ENCODE measurements around the gene RIMS4. TPM values are rescaled to one million over a fixed set of nuclear protein-coding genes. Genes with fewer than 3 reads are reported as not detected.

Gene RIMS4
- total and polyA plus RNA-seq, 10 of the 15 experiments (the other 5 are each of a cell fraction or from before 2014, with no cell fraction given), result under 0.01 to 0.07 (median 0.05) TPM; not detected in 5

- TF ChIP-seq, protein P1, sequence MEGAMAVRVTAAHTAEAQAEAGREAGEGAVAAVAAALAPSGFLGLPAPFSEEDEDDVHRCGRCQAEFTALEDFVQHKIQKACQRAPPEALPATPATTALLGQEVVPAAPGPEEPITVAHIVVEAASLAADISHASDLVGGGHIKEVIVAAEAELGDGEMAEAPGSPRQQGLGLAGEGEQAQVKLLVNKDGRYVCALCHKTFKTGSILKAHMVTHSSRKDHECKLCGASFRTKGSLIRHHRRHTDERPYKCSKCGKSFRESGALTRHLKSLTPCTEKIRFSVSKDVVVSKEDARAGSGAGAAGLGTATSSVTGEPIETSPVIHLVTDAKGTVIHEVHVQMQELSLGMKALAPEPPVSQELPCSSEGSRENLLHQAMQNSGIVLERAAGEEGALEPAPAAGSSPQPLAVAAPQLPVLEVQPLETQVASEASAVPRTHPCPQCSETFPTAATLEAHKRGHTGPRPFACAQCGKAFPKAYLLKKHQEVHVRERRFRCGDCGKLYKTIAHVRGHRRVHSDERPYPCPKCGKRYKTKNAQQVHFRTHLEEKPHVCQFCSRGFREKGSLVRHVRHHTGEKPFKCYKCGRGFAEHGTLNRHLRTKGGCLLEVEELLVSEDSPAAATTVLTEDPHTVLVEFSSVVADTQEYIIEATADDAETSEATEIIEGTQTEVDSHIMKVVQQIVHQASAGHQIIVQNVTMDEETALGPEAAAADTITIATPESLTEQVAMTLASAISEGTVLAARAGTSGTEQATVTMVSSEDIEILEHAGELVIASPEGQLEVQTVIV (IDR thresholded peaks at IDR 0.05; ENCODE audit: borderline replicate concordance, partially characterized antibody), result no peak
- TF ChIP-seq ZSCAN29 (IDR thresholded peaks at IDR 0.05), result no peak
- TF ChIP-seq, protein P2, sequence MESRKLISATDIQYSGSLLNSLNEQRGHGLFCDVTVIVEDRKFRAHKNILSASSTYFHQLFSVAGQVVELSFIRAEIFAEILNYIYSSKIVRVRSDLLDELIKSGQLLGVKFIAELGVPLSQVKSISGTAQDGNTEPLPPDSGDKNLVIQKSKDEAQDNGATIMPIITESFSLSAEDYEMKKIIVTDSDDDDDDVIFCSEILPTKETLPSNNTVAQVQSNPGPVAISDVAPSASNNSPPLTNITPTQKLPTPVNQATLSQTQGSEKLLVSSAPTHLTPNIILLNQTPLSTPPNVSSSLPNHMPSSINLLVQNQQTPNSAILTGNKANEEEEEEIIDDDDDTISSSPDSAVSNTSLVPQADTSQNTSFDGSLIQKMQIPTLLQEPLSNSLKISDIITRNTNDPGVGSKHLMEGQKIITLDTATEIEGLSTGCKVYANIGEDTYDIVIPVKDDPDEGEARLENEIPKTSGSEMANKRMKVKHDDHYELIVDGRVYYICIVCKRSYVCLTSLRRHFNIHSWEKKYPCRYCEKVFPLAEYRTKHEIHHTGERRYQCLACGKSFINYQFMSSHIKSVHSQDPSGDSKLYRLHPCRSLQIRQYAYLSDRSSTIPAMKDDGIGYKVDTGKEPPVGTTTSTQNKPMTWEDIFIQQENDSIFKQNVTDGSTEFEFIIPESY (IDR thresholded peaks at IDR 0.05), result no peak
- no peak for TF ChIP-seq MEF2A (IDR thresholded peaks at IDR 0.05; ENCODE audit: insufficient read depth, low read depth, low read length)
These were observed 87.0 kb downstream of the RIMS4 start (continued) for GRCh38 chr20:44723391-44723790.

- BruUV-seq (replicated peaks), result no TSS peak
- ATAC-seq, result no peak
- Histone ChIP-seq H3K9me3 (replicated peaks; ENCODE audit: control insufficient read depth, insufficient read depth, low read length) (no peaks in the 10 kb centered on the region), H3K9ac (ENCODE audit: control insufficient read depth, insufficient read depth, low read length) (no peak overlapping the region), H4K20me1 (ENCODE audit: control insufficient read depth, insufficient read depth) (no peaks in the 10 kb centered on the region), H3K36me3 (ENCODE audit: control insufficient read depth in 2 of 2, insufficient read depth in 2 of 2, low read length in 1 of 2) (no peaks in the 10 kb centered on the region), H3K4me3 (no peak overlapping the region), H3K4me1 (ENCODE audit: control insufficient read depth, insufficient read depth, low read length) (no peaks in the 10 kb centered on the region), H2AFZ (ENCODE audit: control insufficient read depth, low read depth, low read length) (no peak overlapping the region), H3K27ac (ENCODE audit: control insufficient read depth, insufficient read depth) (no peak overlapping the region), H3K79me2 (ENCODE audit: control insufficient read depth, insufficient read depth, low read length) (no peaks in the 10 kb centered on the region), H3K4me2 (ENCODE audit: control insufficient read depth, insufficient read depth) (no peak overlapping the region), H3K27me3 (replicated peaks in 1 of 2; ENCODE audit: control insufficient read depth in 2 of 2, insufficient read depth in 2 of 2, low read length in 1 of 2) (peaks cover 0 to 1% of the 10 kb centered on the region in 2 experiments; a peak in 3 of 4 replicates)
- in situ Hi-C loops (cut with MboI), result no loop called here
- intact Hi-C loops (cut with micrococcal nuclease; ENCODE audit: unreplicated experiment), result no loop called here
- ChIA-PET RAD21 (ENCODE audit: unreplicated experiment) (no interaction called here), POLR2A (interaction anchor here (0.5 kb wide), 1 partner anchor 396 kb away, joined by 4 read pairs; no protein-coding TSS in a partner anchor), CTCF (interaction anchor here (0.9 to 1.7 kb wide), 2 partner anchors 40 to 144 kb away, joined by 3 to 4 read pairs; no protein-coding TSS in a partner anchor), SMC1A (ENCODE audit: uncharacterized antibody, unreplicated experiment) (interaction anchor here (1.3 kb wide), 1 partner anchor 10 kb away, joined by 3 read pairs; no protein-coding TSS in a partner anchor)
- WGBS (ENCODE audit: insufficient coverage, insufficient replicate concordance, low lambda C conversion rate, missing lambda C conversion rate), result 16% methylated on average over 2 of the region's 2 CpGs
- FAIRE-seq, result no peak
- DNase-seq (ENCODE audit: low read depth, low spot score), result no peak
- TF ChIP-seq SIX5 (IDR thresholded peaks at IDR 0.05; ENCODE audit: low read depth, low read length, severe bottlenecking) (no peak), NFIC (IDR thresholded peaks at IDR 0.05; ENCODE audit: low read depth, low read length) (no peak), KDM1A (IDR thresholded peaks at IDR 0.05; ENCODE audit: borderline replicate concordance) (no peak), NFYB (IDR thresholded peaks at IDR 0.05; ENCODE audit: insufficient read depth, low read depth, low read length) (no peak), POLR2A (IDR thresholded peaks at IDR 0.05; ENCODE audit: low read depth, low read length) (no peak), BACH1 (IDR thresholded peaks at IDR 0.05; ENCODE audit: borderline replicate concordance) (no peak), RAD51 (IDR thresholded peaks at IDR 0.05) (no peak), ZZZ3 (IDR thresholded peaks at IDR 0.05; ENCODE audit: control insufficient read depth, insufficient read length, low read depth) (no peak), HDAC2 (IDR thresholded peaks at IDR 0.05) (no peak)
- TF ChIP-seq, protein P3, sequence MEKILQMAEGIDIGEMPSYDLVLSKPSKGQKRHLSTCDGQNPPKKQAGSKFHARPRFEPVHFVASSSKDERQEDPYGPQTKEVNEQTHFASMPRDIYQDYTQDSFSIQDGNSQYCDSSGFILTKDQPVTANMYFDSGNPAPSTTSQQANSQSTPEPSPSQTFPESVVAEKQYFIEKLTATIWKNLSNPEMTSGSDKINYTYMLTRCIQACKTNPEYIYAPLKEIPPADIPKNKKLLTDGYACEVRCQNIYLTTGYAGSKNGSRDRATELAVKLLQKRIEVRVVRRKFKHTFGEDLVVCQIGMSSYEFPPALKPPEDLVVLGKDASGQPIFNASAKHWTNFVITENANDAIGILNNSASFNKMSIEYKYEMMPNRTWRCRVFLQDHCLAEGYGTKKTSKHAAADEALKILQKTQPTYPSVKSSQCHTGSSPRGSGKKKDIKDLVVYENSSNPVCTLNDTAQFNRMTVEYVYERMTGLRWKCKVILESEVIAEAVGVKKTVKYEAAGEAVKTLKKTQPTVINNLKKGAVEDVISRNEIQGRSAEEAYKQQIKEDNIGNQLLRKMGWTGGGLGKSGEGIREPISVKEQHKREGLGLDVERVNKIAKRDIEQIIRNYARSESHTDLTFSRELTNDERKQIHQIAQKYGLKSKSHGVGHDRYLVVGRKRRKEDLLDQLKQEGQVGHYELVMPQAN (conservative IDR thresholded peaks at IDR 0.05), result no peak
These were observed 87.4 kb downstream of the RIMS4 start for GRCh38 chr20:44722990-44723389.
